Measurements from ENCODE around the gene ITPR1. TPM values are rescaled to one million over a fixed set of nuclear protein-coding genes. Genes with fewer than 3 reads are reported as not detected.
"Not testable (repeated sequence)": the region's sequence is repeated elsewhere in the genome, so short reads cannot be mapped to it uniquely, and the experiment has no call there.

Gene ITPR1
- polyA plus RNA-seq, 1 donor from 2014 or later = 2.1 TPM

DNA sequence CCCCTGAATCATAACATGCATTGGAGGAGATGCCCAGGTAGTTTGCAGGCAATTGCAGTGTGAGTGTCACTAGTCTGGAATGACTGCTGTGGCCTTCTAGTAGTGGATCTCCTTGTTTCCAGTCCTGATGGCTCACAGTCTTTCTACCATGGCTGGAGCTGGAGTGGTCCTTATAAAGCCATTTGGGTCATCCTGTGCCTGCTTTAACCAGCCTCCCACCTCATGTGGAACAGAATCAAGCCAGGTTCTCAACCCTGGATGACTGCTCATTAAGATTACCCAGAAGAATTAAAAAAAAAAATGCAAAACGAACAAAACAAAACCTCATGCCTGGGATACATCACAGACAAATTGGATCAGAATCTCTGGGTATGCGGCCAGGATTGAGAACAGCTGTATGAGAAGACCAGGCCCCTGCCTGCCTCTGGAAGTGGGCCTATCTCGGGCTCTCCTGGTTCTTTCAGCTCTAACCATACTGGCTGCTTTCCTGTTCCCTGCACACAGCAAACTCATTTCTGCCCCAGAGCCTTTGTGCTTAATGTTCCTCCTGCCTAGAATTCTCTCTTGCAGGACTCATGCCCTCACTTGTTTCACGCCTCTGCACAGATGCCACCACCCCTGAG is 96.4 kb downstream of the ITPR1 start:
- TF ChIP-seq REST (IDR thresholded peaks at IDR 0.05; ENCODE audit: borderline replicate concordance) (no peak), SMC3 (conservative IDR thresholded peaks at IDR 0.05; ENCODE audit: poor library complexity) (no peak), RAD21 (conservative IDR thresholded peaks at IDR 0.05) (no peak), TAF1 (IDR thresholded peaks at IDR 0.05; ENCODE audit: low read depth) (no peak), EZH2 (IDR thresholded peaks at IDR 0.05; ENCODE audit: borderline replicate concordance, insufficient read depth, low read length, poor library complexity, severe bottlenecking) (no peak), MXI1 (conservative IDR thresholded peaks at IDR 0.05; ENCODE audit: poor library complexity, severe bottlenecking) (no peak), EP300 (conservative IDR thresholded peaks at IDR 0.05; ENCODE audit: poor library complexity, severe bottlenecking) (no peak), CTCF (IDR thresholded peaks at IDR 0.05; ENCODE audit: poor library complexity, severe bottlenecking) (no peak), POLR2AphosphoS5 (IDR thresholded peaks at IDR 0.05) (no peak)
- Histone ChIP-seq H3K4me3 (ENCODE audit: low read length) (no peak overlapping the region), H3K9ac (ENCODE audit: low read length) (no peak overlapping the region), H3K36me3 (ENCODE audit: insufficient read depth, low read length) (no peaks in the 10 kb centered on the region), H3K9me3 (ENCODE audit: low read length) (no peaks in the 10 kb centered on the region), H4K20me1 (ENCODE audit: insufficient read depth) (no peaks in the 10 kb centered on the region), H3K27ac (ENCODE audit: low read length) (no peak overlapping the region), H3K79me2 (replicated peaks; ENCODE audit: insufficient read depth, low read length) (no peaks in the 10 kb centered on the region), H3F3A (ENCODE audit: insufficient read depth, low read length, poor library complexity, severe bottlenecking) (no peaks in the 10 kb centered on the region), H3K4me2 (ENCODE audit: low read length) (no peak overlapping the region), H3K27me3 (ENCODE audit: insufficient read depth, low read depth, low read length) (no peaks in the 10 kb centered on the region), H3K9me2 (ENCODE audit: insufficient read depth, low read length) (no peaks in the 10 kb centered on the region), H2AFZ (ENCODE audit: low read depth, low read length) (no peak overlapping the region)

DNA sequence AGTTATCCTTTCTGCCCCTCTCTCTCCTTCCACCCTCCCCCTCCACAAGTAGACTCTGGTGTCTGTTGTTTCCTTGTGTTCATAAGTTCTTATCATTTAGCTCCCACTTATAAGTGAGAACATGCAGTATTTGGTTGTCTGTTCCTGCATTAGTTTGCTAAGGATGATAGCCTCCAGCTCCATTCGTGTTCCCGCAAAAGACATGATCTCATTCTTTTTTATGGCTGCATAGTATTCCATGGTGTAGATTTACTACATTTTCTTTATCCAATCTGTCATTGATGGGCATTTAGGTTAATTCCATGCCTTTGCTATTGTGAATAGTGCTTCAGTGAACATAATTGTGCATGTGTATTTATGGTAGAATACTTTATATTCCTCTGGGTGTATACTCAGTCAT is 97.7 kb downstream of the ITPR1 start:
- H3K9me2 ChIP-seq (ENCODE audit: insufficient read depth, low read length); H3K9me3 ChIP-seq (ENCODE audit: low read length); H2AFZ ChIP-seq (ENCODE audit: low read depth, low read length); H3K36me3 ChIP-seq (ENCODE audit: insufficient read depth, low read length); H3F3A ChIP-seq (ENCODE audit: insufficient read depth, low read length, poor library complexity, severe bottlenecking); H3K79me2 ChIP-seq (replicated peaks; ENCODE audit: insufficient read depth, low read length); H3K4me3 ChIP-seq (ENCODE audit: low read length); H3K27ac ChIP-seq (ENCODE audit: low read length); H3K4me2 ChIP-seq (ENCODE audit: low read length); H3K27me3 ChIP-seq (ENCODE audit: insufficient read depth, low read depth, low read length); H3K9ac ChIP-seq (ENCODE audit: low read length); H4K20me1 ChIP-seq (ENCODE audit: insufficient read depth): not testable (repeated sequence)

DNA sequence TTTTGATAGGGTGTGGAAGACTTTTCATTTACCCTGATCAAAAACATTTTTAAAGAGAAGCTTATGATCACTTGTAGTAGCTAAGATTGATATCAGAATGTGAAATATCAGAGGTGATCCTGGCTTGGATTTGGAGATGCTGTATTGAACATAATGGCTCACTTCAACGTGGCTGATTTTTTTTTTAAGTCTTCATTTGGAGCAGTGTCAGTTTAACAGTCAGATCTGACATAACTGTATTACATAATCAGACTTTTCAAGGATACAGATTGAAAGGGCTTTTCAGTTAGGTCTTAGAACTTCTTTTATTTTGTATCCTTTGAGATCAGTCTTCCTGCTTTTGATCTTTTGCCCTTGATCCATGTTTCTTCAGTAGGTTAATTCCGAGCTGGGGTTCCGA is 98.5 kb downstream of the ITPR1 start:
- H3K4me2 ChIP-seq (ENCODE audit: low read length) = no peak overlapping the region
- no peaks in the 10 kb centered on the region for H3K79me2 ChIP-seq (replicated peaks; ENCODE audit: insufficient read depth, low read length)
- no peak for TF ChIP-seq RAD21 (conservative IDR thresholded peaks at IDR 0.05)
- TF ChIP-seq SMC3 (conservative IDR thresholded peaks at IDR 0.05; ENCODE audit: poor library complexity) = no peak
- TF ChIP-seq EP300 (conservative IDR thresholded peaks at IDR 0.05; ENCODE audit: poor library complexity, severe bottlenecking) = no peak
- TF ChIP-seq EZH2 (IDR thresholded peaks at IDR 0.05; ENCODE audit: borderline replicate concordance, insufficient read depth, low read length, poor library complexity, severe bottlenecking) = no peak
- TF ChIP-seq CTCF (IDR thresholded peaks at IDR 0.05; ENCODE audit: poor library complexity, severe bottlenecking) = no peak
- no peak for TF ChIP-seq TAF1 (IDR thresholded peaks at IDR 0.05; ENCODE audit: low read depth)
- H3K9me2 ChIP-seq (ENCODE audit: insufficient read depth, low read length) = no peaks in the 10 kb centered on the region
- no peak overlapping the region for H3K27ac ChIP-seq (ENCODE audit: low read length)
- H3K4me3 ChIP-seq (ENCODE audit: low read length) = no peak overlapping the region
- H2AFZ ChIP-seq (ENCODE audit: low read depth, low read length) = no peak overlapping the region
- H4K20me1 ChIP-seq (ENCODE audit: insufficient read depth) = no peaks in the 10 kb centered on the region
- H3K36me3 ChIP-seq (ENCODE audit: insufficient read depth, low read length) = no peaks in the 10 kb centered on the region
- no peaks in the 10 kb centered on the region for H3K9me3 ChIP-seq (ENCODE audit: low read length)
- no peak overlapping the region for H3K9ac ChIP-seq (ENCODE audit: low read length)
- no peaks in the 10 kb centered on the region for H3K27me3 ChIP-seq (ENCODE audit: insufficient read depth, low read depth, low read length)
- H3F3A ChIP-seq (ENCODE audit: insufficient read depth, low read length, poor library complexity, severe bottlenecking) = no peaks in the 10 kb centered on the region

Data from neural cell (in vitro differentiated cells).